ENCODE results near the gene PHACTR4.
"Not testable (repeated sequence)": the region's sequence is repeated elsewhere in the genome, so short reads cannot be mapped to it uniquely, and the experiment has no call there.

PHACTR4 gene

GRCh38 chr1:28369371-28370238, at the start of gene PHACTR4:
TSS of gene PHACTR4 (plus strand) at chr1:28369740. CDS start at chr1:28407448, 37,708 bp downstream.
- Histone ChIP-seq H3K27me3 (ENCODE audit: control insufficient read depth in 5 of 5, insufficient read depth in 4 of 5, low read length in 5 of 5) (no peaks in the 10 kb centered on the region), H3K4me3 (ENCODE audit: low read depth in 1 of 5, low read length in 5 of 5) (peak within 1 kb of the TSS; percentile 87 to 95 (median 89)), H3K9ac (ENCODE audit: low read length in 5 of 5) (peak within 1 kb of the TSS; percentile 81 to 96 (median 94)), H3K27ac (ENCODE audit: low read depth, low read length) (peak within 1 kb of the TSS; percentile 83), H3K4me1 (ENCODE audit: control insufficient read depth in 5 of 5, insufficient read depth in 5 of 5, low read length in 5 of 5) (peaks cover 0 to 17% (median 14%) of the 10 kb centered on the region in 5 donors), H3K9me3 (ENCODE audit: control insufficient read depth in 5 of 5, low read length in 5 of 5) (no peaks in the 10 kb centered on the region), H3K36me3 (ENCODE audit: control insufficient read depth in 5 of 5, insufficient read depth in 5 of 5, low read length in 5 of 5) (no peaks in the 10 kb centered on the region)

- Histone ChIP-seq H3K9me3 (ENCODE audit: control insufficient read depth in 5 of 5, low read length in 5 of 5) (no peaks in the 10 kb centered on the region), H3K36me3 (ENCODE audit: control insufficient read depth in 5 of 5, insufficient read depth in 5 of 5, low read length in 5 of 5) (no peaks in the 10 kb centered on the region), H3K9ac (ENCODE audit: low read length in 5 of 5) (no peak overlapping the region), H3K4me3 (ENCODE audit: low read depth in 1 of 5, low read length in 5 of 5) (no peak overlapping the region), H3K27ac (ENCODE audit: low read depth, low read length) (no peak overlapping the region), H3K27me3 (ENCODE audit: control insufficient read depth in 5 of 5, insufficient read depth in 4 of 5, low read length in 5 of 5) (no peaks in the 10 kb centered on the region), H3K4me1 (ENCODE audit: control insufficient read depth in 5 of 5, insufficient read depth in 5 of 5, low read length in 5 of 5) (no peaks in the 10 kb centered on the region)
Observed at GRCh38 chr1:28322194-28322593, 47.3 kb upstream of the PHACTR4 start.

- Histone ChIP-seq H3K9me3 (ENCODE audit: control insufficient read depth in 5 of 5, low read length in 5 of 5) (no peaks in the 10 kb centered on the region), H3K9ac (ENCODE audit: low read length in 5 of 5) (no peak overlapping the region), H3K27me3 (ENCODE audit: control insufficient read depth in 5 of 5, insufficient read depth in 4 of 5, low read length in 5 of 5) (no peaks in the 10 kb centered on the region), H3K4me3 (ENCODE audit: low read depth in 1 of 5, low read length in 5 of 5) (no peak overlapping the region), H3K27ac (ENCODE audit: low read depth, low read length) (no peak overlapping the region), H3K36me3 (ENCODE audit: control insufficient read depth in 5 of 5, insufficient read depth in 5 of 5, low read length in 5 of 5) (no peaks in the 10 kb centered on the region), H3K4me1 (ENCODE audit: control insufficient read depth in 5 of 5, insufficient read depth in 5 of 5, low read length in 5 of 5) (peaks cover 0 to 6% (median 6%) of the 10 kb centered on the region in 5 donors)
Observed at GRCh38 chr1:28323720-28324119, 45.8 kb upstream of the PHACTR4 start.

DNA sequence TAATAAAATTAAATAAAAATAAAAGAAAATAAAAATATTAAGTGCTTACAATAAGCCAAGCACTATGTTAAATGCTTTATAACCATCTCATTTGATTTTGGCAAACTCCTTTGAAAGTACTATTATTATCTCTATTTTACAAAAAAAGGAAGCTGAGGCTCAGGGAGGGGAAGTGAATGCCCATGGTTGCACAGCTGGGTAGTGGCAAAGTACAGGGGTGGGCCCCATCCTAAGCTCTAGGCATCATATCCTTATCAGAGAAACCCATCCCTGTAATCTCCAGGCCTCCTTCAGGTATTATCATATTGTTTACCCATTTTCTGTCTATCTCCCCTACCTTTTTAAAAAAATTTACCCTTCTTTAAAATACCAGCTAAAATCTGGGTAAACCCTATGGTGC, 43.0 kb upstream of the PHACTR4 start:
- H3K27me3 ChIP-seq (ENCODE audit: control insufficient read depth in 5 of 5, insufficient read depth in 4 of 5, low read length in 5 of 5) = no peaks in the 10 kb centered on the region
- no peak overlapping the region for H3K4me3 ChIP-seq (ENCODE audit: low read depth in 1 of 5, low read length in 5 of 5)
- peaks cover 0 to 9% (median 4%) of the 10 kb centered on the region in 5 donors for H3K36me3 ChIP-seq (ENCODE audit: control insufficient read depth in 5 of 5, insufficient read depth in 5 of 5, low read length in 5 of 5)
- H3K9me3 ChIP-seq (ENCODE audit: control insufficient read depth in 5 of 5, low read length in 5 of 5) = no peaks in the 10 kb centered on the region
- no peak overlapping the region for H3K9ac ChIP-seq (ENCODE audit: low read length in 5 of 5)
- H3K27ac ChIP-seq (ENCODE audit: low read depth, low read length) = no peak overlapping the region
- peaks cover 0 to 17% (median 14%) of the 10 kb centered on the region in 5 donors for H3K4me1 ChIP-seq (ENCODE audit: control insufficient read depth in 5 of 5, insufficient read depth in 5 of 5, low read length in 5 of 5)

- Histone ChIP-seq H3K27me3 (ENCODE audit: control insufficient read depth in 5 of 5, insufficient read depth in 4 of 5, low read length in 5 of 5) (no peaks in the 10 kb centered on the region), H3K4me1 (ENCODE audit: control insufficient read depth in 5 of 5, insufficient read depth in 5 of 5, low read length in 5 of 5) (peaks cover 0 to 17% (median 14%) of the 10 kb centered on the region in 5 donors), H3K9me3 (ENCODE audit: control insufficient read depth in 5 of 5, low read length in 5 of 5) (no peaks in the 10 kb centered on the region)
Observed at GRCh38 chr1:28326984-28327383, 42.6 kb upstream of the PHACTR4 start.

GRCh38 chr1:28327431-28327830, 42.1 kb upstream of the PHACTR4 start:
- H3K9ac ChIP-seq (ENCODE audit: low read length in 5 of 5); H3K9me3 ChIP-seq (ENCODE audit: control insufficient read depth in 5 of 5, low read length in 5 of 5); H3K4me3 ChIP-seq (ENCODE audit: low read depth in 1 of 5, low read length in 5 of 5); H3K27ac ChIP-seq (ENCODE audit: low read depth, low read length); H3K27me3 ChIP-seq (ENCODE audit: control insufficient read depth in 5 of 5, insufficient read depth in 4 of 5, low read length in 5 of 5): not testable (repeated sequence)
- peaks cover 2 to 18% (median 13%) of the 10 kb centered on the region in 5 donors for H3K36me3 ChIP-seq (ENCODE audit: control insufficient read depth in 5 of 5, insufficient read depth in 5 of 5, low read length in 5 of 5)
- peaks cover 0 to 17% (median 14%) of the 10 kb centered on the region in 5 donors for H3K4me1 ChIP-seq (ENCODE audit: control insufficient read depth in 5 of 5, insufficient read depth in 5 of 5, low read length in 5 of 5)

More at GRCh38 chr1:28326984-28327383, 42.6 kb upstream of the PHACTR4 start:
- Histone ChIP-seq H3K27ac (ENCODE audit: low read depth, low read length) (no peak overlapping the region), H3K9ac (ENCODE audit: low read length in 5 of 5) (no peak overlapping the region), H3K36me3 (ENCODE audit: control insufficient read depth in 5 of 5, insufficient read depth in 5 of 5, low read length in 5 of 5) (peaks cover 0 to 13% (median 9%) of the 10 kb centered on the region in 5 donors), H3K4me3 (ENCODE audit: low read depth in 1 of 5, low read length in 5 of 5) (no peak overlapping the region)

DNA sequence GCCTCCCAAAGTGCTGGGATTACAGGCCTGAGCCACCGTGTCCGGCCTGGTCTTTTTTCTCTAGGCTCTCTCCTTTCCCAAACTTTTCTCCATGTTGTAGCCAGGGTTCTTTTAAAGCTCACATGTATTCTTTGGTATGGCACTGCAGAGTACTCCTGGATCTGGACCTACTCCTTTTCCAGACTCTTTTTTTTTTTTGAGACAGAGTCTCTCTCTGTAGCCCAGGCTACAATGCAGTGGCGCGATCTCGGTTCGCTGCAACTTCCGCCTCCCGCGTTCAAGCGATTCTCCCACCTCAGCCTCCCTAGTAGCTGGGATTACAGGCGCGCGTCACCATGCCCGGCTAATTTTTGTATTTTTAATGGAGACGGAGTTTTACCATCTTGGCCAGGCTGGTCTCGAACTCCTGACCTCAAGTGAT, 41.3 kb upstream of the PHACTR4 start:
- H3K36me3 ChIP-seq (ENCODE audit: control insufficient read depth in 5 of 5, insufficient read depth in 5 of 5, low read length in 5 of 5) = peaks cover 10 to 26% (median 21%) of the 10 kb centered on the region in 5 donors
- H3K4me1 ChIP-seq (ENCODE audit: control insufficient read depth in 5 of 5, insufficient read depth in 5 of 5, low read length in 5 of 5) = peaks cover 0 to 17% (median 14%) of the 10 kb centered on the region in 5 donors
- peak overlapping the region; percentile 63 to 95 (median 82) for H3K4me3 ChIP-seq (ENCODE audit: low read depth in 1 of 5, low read length in 5 of 5)
- peak overlapping the region in 3 of 5 donors; percentile 75 to 94 (median 93) for H3K9ac ChIP-seq (ENCODE audit: low read length in 5 of 5)
- H3K27ac ChIP-seq (ENCODE audit: low read depth, low read length) = peak overlapping the region; percentile 85
- H3K27me3 ChIP-seq (ENCODE audit: control insufficient read depth in 5 of 5, insufficient read depth in 4 of 5, low read length in 5 of 5) = no peaks in the 10 kb centered on the region
- no peaks in the 10 kb centered on the region for H3K9me3 ChIP-seq (ENCODE audit: control insufficient read depth in 5 of 5, low read length in 5 of 5)

- H3K36me3 ChIP-seq (ENCODE audit: control insufficient read depth in 5 of 5, insufficient read depth in 5 of 5, low read length in 5 of 5) = peaks cover 12 to 38% (median 28%) of the 10 kb centered on the region in 5 donors
- H3K27me3 ChIP-seq (ENCODE audit: control insufficient read depth in 5 of 5, insufficient read depth in 4 of 5, low read length in 5 of 5) = no peaks in the 10 kb centered on the region
- H3K4me3 ChIP-seq (ENCODE audit: low read depth in 1 of 5, low read length in 5 of 5) = peak overlapping the region; percentile 63 to 95 (median 82)
- H3K4me1 ChIP-seq (ENCODE audit: control insufficient read depth in 5 of 5, insufficient read depth in 5 of 5, low read length in 5 of 5) = peaks cover 0 to 17% (median 14%) of the 10 kb centered on the region in 5 donors
- H3K9me3 ChIP-seq (ENCODE audit: control insufficient read depth in 5 of 5, low read length in 5 of 5) = no peaks in the 10 kb centered on the region
- peak overlapping the region in 4 of 5 donors; percentile 75 to 94 (median 90) for H3K9ac ChIP-seq (ENCODE audit: low read length in 5 of 5)
- peak overlapping the region; percentile 85 for H3K27ac ChIP-seq (ENCODE audit: low read depth, low read length)
Observed at GRCh38 chr1:28329395-28330153, 40.0 kb upstream of the PHACTR4 start.

- Histone ChIP-seq H3K9me3 (ENCODE audit: control insufficient read depth in 5 of 5, low read length in 5 of 5) (no peaks in the 10 kb centered on the region), H3K9ac (ENCODE audit: low read length in 5 of 5) (no peak overlapping the region), H3K4me3 (ENCODE audit: low read depth in 1 of 5, low read length in 5 of 5) (no peak overlapping the region), H3K36me3 (ENCODE audit: control insufficient read depth in 5 of 5, insufficient read depth in 5 of 5, low read length in 5 of 5) (peaks cover 0 to 21% (median 18%) of the 10 kb centered on the region in 5 donors), H3K27me3 (ENCODE audit: control insufficient read depth in 5 of 5, insufficient read depth in 4 of 5, low read length in 5 of 5) (no peaks in the 10 kb centered on the region), H3K27ac (ENCODE audit: low read depth, low read length) (no peak overlapping the region), H3K4me1 (ENCODE audit: control insufficient read depth in 5 of 5, insufficient read depth in 5 of 5, low read length in 5 of 5) (no peaks in the 10 kb centered on the region)
Observed at GRCh38 chr1:28338897-28339296, 30.6 kb upstream of the PHACTR4 start.
